AG10803 (cell line): ENCODE results near the gene PKN2.

ENCODE experiments used
- DNase-seq: peaks from one replicate; pipeline ENCODE4 v3.0.0; 2010; ENCODE audit warnings: low read depth
- H3K4me3 ChIP-seq: 2 replicates; pipeline ENCODE4 v1.5.1; 2011; ENCODE audit warnings: mild to moderate bottlenecking, low read length, control low read depth
- TF ChIP-seq, protein P1 (sequence below): conservative IDR thresholded peaks from 2 replicates; pipeline ENCODE4 v1.5.1; 2011; ENCODE audit warnings: mild to moderate bottlenecking, low read length, control low read depth, inconsistent platforms

PKN2 gene

DNA sequence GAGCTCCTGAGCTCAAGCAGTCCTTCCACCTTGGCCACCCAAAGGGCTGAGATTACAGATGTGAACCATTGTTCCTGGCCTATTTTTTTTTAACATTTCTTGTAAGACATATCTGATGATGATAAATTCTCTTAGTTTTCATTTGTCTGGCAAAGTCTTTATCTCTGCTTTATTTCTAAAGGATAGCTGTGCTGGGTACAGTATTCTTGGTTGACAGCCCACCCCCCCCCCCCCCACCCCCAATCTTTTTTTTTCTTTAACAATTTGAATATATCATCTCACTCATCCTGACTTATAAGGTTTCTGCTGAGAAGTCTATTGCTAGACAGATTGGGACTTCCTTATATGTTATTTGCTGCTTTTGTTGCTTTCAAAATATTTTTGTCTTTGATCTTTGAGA lies 51.3 kb downstream of the PKN2 start:
- no peak overlapping the region for H3K4me3 ChIP-seq
- DNase-seq = no peak
- TF ChIP-seq, protein P1, sequence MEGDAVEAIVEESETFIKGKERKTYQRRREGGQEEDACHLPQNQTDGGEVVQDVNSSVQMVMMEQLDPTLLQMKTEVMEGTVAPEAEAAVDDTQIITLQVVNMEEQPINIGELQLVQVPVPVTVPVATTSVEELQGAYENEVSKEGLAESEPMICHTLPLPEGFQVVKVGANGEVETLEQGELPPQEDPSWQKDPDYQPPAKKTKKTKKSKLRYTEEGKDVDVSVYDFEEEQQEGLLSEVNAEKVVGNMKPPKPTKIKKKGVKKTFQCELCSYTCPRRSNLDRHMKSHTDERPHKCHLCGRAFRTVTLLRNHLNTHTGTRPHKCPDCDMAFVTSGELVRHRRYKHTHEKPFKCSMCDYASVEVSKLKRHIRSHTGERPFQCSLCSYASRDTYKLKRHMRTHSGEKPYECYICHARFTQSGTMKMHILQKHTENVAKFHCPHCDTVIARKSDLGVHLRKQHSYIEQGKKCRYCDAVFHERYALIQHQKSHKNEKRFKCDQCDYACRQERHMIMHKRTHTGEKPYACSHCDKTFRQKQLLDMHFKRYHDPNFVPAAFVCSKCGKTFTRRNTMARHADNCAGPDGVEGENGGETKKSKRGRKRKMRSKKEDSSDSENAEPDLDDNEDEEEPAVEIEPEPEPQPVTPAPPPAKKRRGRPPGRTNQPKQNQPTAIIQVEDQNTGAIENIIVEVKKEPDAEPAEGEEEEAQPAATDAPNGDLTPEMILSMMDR = no peak

DNA sequence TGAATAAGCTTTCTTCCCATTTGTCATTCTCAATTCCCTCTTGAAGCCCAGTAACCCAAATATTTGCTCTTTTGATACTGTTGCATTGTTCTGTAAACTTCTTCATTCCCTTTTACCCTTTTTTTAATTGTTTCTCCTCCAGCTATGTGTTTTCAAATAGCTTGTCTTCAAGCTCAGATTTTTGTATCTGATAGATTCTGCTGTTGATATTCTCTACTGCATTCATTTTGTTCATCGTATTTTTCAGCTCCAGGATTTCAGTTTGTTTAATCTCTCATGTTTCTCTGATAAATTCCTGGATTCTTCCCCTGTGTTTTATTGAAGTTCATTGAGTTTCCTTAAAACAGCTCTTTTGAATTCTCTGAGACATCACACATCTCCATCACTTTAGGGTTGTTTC lies 51.8 kb downstream of the PKN2 start:
- H3K4me3 ChIP-seq = no peak overlapping the region
- DNase-seq = no peak
- TF ChIP-seq, protein P1 = no peak

DNA sequence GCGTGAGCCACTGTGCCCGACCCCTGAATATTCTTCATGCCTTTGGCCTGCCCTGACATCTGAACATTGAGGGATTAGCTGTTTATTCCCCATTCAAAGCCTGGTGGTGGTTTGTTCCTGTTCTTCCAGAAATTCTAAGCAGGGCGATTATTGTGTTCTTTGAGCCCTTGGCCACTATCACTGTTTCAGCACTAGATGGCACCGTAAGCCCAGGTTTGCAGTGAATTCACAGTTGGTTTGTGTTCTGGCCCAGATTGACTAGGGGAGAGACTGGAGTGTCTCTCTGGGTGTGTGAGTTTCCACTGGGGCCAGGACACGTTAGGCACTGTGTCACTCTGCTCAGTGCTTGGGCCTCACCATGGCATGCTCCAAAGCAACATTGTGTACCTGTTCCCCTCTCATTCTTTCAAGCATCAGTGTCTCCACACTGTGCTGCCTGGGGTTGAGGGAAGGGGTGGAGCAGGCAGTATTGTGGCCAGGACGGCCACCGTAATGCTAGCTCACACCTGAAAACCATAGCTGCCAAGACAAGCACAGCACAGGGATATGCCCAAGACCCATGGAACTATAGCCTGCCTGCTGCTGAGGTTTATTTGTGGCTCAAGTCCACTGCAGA lies 52.7 kb downstream of the PKN2 start:
- TF ChIP-seq, protein P1 = peak; percentile 85
- peak; percentile 51 for DNase-seq
- no peak overlapping the region for H3K4me3 ChIP-seq

DNA sequence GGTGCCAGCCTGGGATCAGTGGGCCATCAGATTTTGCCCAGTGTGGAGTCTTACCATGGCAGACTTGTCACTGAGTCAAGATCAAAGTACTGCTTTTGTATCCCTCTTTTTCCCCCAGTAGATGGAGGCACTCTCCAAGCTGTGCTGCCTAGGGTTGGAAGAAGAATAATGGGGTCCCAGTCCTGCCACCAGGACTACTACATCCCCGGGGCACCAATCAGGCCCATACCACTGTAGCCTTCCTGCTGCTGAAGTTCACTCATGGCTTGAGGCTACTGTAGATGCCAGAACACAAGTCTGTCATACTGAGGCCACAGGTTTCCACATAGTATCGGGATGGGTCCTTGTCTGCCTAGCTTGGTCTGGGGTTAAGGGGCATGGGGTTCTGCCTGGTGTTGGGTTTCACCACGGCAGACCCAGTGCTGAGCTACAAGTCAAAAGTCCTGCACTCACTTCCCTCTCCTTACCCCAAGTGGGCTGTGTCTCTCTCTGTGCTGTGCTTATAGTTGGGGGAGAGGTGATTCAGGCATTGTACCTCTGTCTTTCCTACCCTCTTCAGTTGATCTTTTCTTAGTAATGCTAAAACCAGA lies 53.4 kb downstream of the PKN2 start:
- no peak for DNase-seq
- no peak overlapping the region for H3K4me3 ChIP-seq
- TF ChIP-seq, protein P1 = no peak

DNA sequence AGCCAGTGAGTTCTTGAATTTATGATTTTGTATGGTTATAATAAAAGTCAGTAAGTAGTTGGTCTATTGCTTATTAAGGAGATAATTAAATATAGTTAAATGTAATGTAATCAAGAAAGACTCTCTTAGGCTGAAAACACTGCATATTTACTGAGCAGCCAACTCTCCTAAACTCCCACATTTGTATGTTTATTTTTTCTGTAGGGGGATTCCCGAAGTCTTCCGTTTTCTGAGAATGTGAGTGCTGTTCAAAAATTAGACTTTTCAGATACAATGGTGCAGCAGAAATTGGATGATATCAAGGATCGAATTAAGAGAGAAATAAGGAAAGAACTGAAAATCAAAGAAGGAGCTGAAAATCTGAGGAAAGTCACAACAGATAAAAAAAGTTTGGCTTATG lies 56.7 kb downstream of the PKN2 start:
- TF ChIP-seq, protein P1 = no peak
- DNase-seq = no peak
- no peak overlapping the region for H3K4me3 ChIP-seq

DNA sequence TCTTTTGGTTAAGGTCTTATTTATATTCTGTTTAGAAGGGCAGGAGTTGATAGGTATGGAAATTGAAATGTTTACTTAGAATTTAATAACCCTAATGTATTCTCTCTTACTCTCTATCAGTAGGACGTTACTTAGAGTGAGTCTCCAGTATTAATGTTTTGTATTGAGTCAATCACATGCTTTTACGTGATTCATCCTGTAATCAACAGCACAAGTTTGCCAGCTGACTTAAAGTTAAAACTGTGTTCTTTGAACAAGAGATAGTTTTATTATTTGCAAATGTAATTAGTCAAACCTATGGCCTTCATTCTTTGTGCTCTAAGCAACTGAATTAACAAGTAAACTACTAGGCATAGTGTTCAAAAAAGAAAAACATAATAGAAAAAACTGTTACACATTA lies 57.3 kb downstream of the PKN2 start:
- TF ChIP-seq, protein P1 = no peak
- no peak overlapping the region for H3K4me3 ChIP-seq
- DNase-seq = peak; percentile 45

DNA sequence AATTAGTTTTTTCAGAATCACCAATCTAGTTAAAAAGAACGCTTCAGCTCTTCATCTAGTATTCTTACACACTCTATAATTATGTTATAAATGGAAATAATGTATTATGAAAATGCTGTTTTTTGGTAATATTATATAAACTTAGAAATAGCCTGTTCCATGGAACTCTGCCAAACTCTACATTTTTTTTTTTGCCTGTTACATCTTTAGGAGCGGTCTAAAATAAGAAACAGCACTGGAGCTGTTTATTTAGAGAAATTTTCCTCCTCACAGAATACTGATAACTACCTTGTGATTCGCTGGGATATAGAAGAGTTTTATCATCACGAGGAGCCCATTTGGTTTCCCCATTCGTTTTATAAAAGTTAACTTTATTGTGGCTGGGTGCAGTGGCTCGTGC lies 58.5 kb downstream of the PKN2 start:
- H3K4me3 ChIP-seq = no peak overlapping the region
- no peak for DNase-seq
- TF ChIP-seq, protein P1 = no peak
